ENCODE measurements around the gene THOC6.
A peak's percentile ranks its signal among the peaks of the same experiment; 100 is the strongest.

Gene THOC6

GRCh38 chr16:3017794-3018506, 5.9 kb upstream of the THOC6 start, which contains the start of gene CLDN6:
TSS of gene CLDN6 (minus strand) at chr16:3018183. CDS start at chr16:3016021, 2,162 bp downstream.
- DNase-seq: no peak

GRCh38 chr16:3019594-3020246, 4.1 kb upstream of the THOC6 start:
- DNase-seq: no peak

GRCh38 chr16:3020247-3020603, 3.6 kb upstream of the THOC6 start, which contains the start of gene TNFRSF12A:
TSS of gene TNFRSF12A (plus strand) at chr16:3020368. CDS start at chr16:3020398, 30 bp downstream.
- peak; percentile 44 for DNase-seq

GRCh38 chr16:3020604-3021448, 3.0 kb upstream of the THOC6 start:
- DNase-seq: peak; percentile 63

GRCh38 chr16:3021449-3022207, 2.2 kb upstream of the THOC6 start:
- peak; percentile 81 for DNase-seq

- peak; percentile 93 for DNase-seq
Observed at GRCh38 chr16:3022208-3022683, 1.6 kb upstream of the THOC6 start.

GRCh38 chr16:3022684-3023414, 986 bp upstream of the THOC6 start:
- DNase-seq: no peak

GRCh38 chr16:3023415-3023668, 493 bp upstream of the THOC6 start:
- no peak for DNase-seq

- DNase-seq: no peak
Observed at GRCh38 chr16:3025032-3026002, 1.5 kb downstream of the THOC6 start.

- DNase-seq: no peak
Observed at GRCh38 chr16:3026003-3026378, 2.2 kb downstream of the THOC6 start.

GRCh38 chr16:3026609-3027488, 3.0 kb downstream of the THOC6 start:
- no peak for DNase-seq

- DNase-seq: no peak
Observed at GRCh38 chr16:3027489-3027795, 3.6 kb downstream of the THOC6 start.

GRCh38 chr16:3027983-3028715, 4.3 kb downstream of the THOC6 start:
- peak; percentile 83 for DNase-seq

- DNase-seq: no peak
Observed at GRCh38 chr16:3028716-3029319, 5.0 kb downstream of the THOC6 start.

GRCh38 chr16:3029491-3030221, 5.8 kb downstream of the THOC6 start:
- DNase-seq: no peak

GRCh38 chr16:3030222-3031212, 6.7 kb downstream of the THOC6 start:
- DNase-seq: no peak

GRCh38 chr16:3032624-3033023, 8.8 kb downstream of the THOC6 start:
- DNase-seq: no peak
